Measurements from ENCODE around the gene NRG3. TPM values are rescaled to one million over a fixed set of nuclear protein-coding genes. Genes with fewer than 3 reads are reported as not detected.

The NRG3 gene
- total RNA-seq, 2 experiments from 2014 or later = not detected

DNA sequence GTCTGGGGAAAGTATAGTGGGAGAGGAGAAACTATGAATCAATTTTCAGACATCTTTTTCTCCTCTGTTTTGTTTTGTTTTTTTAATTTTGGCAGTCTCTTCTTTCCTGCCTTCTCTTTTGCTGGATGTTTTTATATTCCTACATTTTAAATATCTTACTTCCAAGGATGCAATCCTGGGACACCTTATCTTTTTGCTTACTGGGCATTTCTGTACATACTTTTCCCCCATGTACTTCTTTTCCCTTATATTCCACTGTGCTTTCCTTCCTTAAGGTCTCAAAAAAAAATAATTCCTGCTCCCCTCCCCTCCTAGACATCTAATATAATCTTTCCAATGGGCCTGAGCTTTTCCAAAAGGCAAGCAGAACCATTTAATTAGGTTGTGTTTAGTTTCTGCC, 701.1 kb downstream of the NRG3 start:
- Histone ChIP-seq H3K9me3 (ENCODE audit: low read length) (no peaks in the 10 kb centered on the region), H3K4me2 (ENCODE audit: low read length) (no peak overlapping the region), H3K27ac (ENCODE audit: low read depth, low read length, poor library complexity, severe bottlenecking) (no peak overlapping the region), H3K4me3 (ENCODE audit: low read depth, low read length, poor library complexity, severe bottlenecking) (no peak overlapping the region), H3K4me1 (ENCODE audit: insufficient read depth, low read length, poor library complexity, severe bottlenecking) (no peaks in the 10 kb centered on the region), H4K20me1 (ENCODE audit: insufficient read depth, low read length) (no peaks in the 10 kb centered on the region), H3K36me3 (ENCODE audit: insufficient read depth, low read length) (no peaks in the 10 kb centered on the region), H3K79me2 (ENCODE audit: insufficient read depth, low read depth, low read length) (no peaks in the 10 kb centered on the region), H2AFZ (ENCODE audit: low read length) (no peak overlapping the region), H3K9me2 (ENCODE audit: insufficient read depth, low read length) (no peaks in the 10 kb centered on the region)
- DNase-seq (ENCODE audit: low spot score) = no peak
- TF ChIP-seq EZH2phosphoT487 (IDR thresholded peaks at IDR 0.05; ENCODE audit: borderline replicate concordance, low read depth, low read length) = no peak
- TF ChIP-seq, protein P1, sequence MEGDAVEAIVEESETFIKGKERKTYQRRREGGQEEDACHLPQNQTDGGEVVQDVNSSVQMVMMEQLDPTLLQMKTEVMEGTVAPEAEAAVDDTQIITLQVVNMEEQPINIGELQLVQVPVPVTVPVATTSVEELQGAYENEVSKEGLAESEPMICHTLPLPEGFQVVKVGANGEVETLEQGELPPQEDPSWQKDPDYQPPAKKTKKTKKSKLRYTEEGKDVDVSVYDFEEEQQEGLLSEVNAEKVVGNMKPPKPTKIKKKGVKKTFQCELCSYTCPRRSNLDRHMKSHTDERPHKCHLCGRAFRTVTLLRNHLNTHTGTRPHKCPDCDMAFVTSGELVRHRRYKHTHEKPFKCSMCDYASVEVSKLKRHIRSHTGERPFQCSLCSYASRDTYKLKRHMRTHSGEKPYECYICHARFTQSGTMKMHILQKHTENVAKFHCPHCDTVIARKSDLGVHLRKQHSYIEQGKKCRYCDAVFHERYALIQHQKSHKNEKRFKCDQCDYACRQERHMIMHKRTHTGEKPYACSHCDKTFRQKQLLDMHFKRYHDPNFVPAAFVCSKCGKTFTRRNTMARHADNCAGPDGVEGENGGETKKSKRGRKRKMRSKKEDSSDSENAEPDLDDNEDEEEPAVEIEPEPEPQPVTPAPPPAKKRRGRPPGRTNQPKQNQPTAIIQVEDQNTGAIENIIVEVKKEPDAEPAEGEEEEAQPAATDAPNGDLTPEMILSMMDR (conservative IDR thresholded peaks at IDR 0.05; ENCODE audit: low read length) = no peak
- intact Hi-C loops (cut with micrococcal nuclease; ENCODE audit: unreplicated experiment) = no loop called here
- ChIA-PET CTCF (ENCODE audit: unreplicated experiment) (no interaction called here), POLR2A (no interaction called here)
- no TSS peak for BruUV-seq (replicated peaks)

DNA sequence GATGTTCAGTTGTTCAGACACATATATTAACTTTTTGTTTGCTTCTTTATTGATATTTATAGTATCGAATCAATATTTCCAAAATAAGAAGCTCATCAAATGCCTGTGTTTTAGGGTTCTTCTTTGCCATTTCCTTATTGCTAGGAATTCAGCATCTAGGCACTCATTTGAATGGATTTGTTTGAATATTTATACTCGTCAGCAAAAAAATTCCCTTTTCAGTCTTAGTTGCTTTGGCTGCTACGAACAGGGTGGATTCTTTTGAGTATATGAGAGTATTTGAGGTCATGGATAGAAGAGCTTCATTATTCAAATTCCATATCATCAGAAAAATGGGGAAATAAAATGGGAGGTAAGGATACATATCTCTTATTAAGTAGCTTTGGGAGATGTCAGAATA, 706.9 kb downstream of the NRG3 start:
- Histone ChIP-seq H3K4me3 (ENCODE audit: low read depth, low read length, poor library complexity, severe bottlenecking) (no peak overlapping the region), H3K4me1 (ENCODE audit: insufficient read depth, low read length, poor library complexity, severe bottlenecking) (no peaks in the 10 kb centered on the region), H3K27ac (ENCODE audit: low read depth, low read length, poor library complexity, severe bottlenecking) (no peak overlapping the region), H4K20me1 (ENCODE audit: insufficient read depth, low read length) (no peaks in the 10 kb centered on the region), H3K9me3 (ENCODE audit: low read length) (no peaks in the 10 kb centered on the region), H3K79me2 (ENCODE audit: insufficient read depth, low read depth, low read length) (no peaks in the 10 kb centered on the region), H3K9me2 (ENCODE audit: insufficient read depth, low read length) (no peaks in the 10 kb centered on the region), H2AFZ (ENCODE audit: low read length) (no peak overlapping the region), H3K36me3 (ENCODE audit: insufficient read depth, low read length) (no peaks in the 10 kb centered on the region), H3K4me2 (ENCODE audit: low read length) (no peak overlapping the region)
- CTCF ChIA-PET (ENCODE audit: unreplicated experiment) = no interaction called here
- no peak for TF ChIP-seq EZH2phosphoT487 (IDR thresholded peaks at IDR 0.05; ENCODE audit: borderline replicate concordance, low read depth, low read length)
- TF ChIP-seq, protein P1 (conservative IDR thresholded peaks at IDR 0.05; ENCODE audit: low read length) = no peak
- no peak for DNase-seq (ENCODE audit: low spot score)
- intact Hi-C loops (cut with micrococcal nuclease; ENCODE audit: unreplicated experiment) = no loop called here
- POLR2A ChIA-PET = no interaction called here
- no TSS peak for BruUV-seq (replicated peaks)

GRCh38 chr10:82591421-82591820, 716.4 kb downstream of the NRG3 start:
- TF ChIP-seq, protein P1 (conservative IDR thresholded peaks at IDR 0.05; ENCODE audit: low read length) = no peak
- no peak for TF ChIP-seq EZH2phosphoT487 (IDR thresholded peaks at IDR 0.05; ENCODE audit: borderline replicate concordance, low read depth, low read length)
- no peaks in the 10 kb centered on the region for H3K79me2 ChIP-seq (ENCODE audit: insufficient read depth, low read depth, low read length)
- no peak overlapping the region for H2AFZ ChIP-seq (ENCODE audit: low read length)
- H3K9me3 ChIP-seq (ENCODE audit: low read length) = no peaks in the 10 kb centered on the region
- no peaks in the 10 kb centered on the region for H3K4me1 ChIP-seq (ENCODE audit: insufficient read depth, low read length, poor library complexity, severe bottlenecking)
- no peak overlapping the region for H3K4me2 ChIP-seq (ENCODE audit: low read length)
- H4K20me1 ChIP-seq (ENCODE audit: insufficient read depth, low read length) = no peaks in the 10 kb centered on the region
- BruUV-seq (replicated peaks) = no TSS peak
- no peak for DNase-seq (ENCODE audit: low spot score)
- ChIA-PET POLR2A (no interaction called here), CTCF (ENCODE audit: unreplicated experiment) (no interaction called here)
- intact Hi-C loops (cut with micrococcal nuclease; ENCODE audit: unreplicated experiment) = no loop called here
- H3K27ac ChIP-seq (ENCODE audit: low read depth, low read length, poor library complexity, severe bottlenecking) = no peak overlapping the region
- H3K4me3 ChIP-seq (ENCODE audit: low read depth, low read length, poor library complexity, severe bottlenecking) = no peak overlapping the region
- H3K36me3 ChIP-seq (ENCODE audit: insufficient read depth, low read length) = no peaks in the 10 kb centered on the region
- no peaks in the 10 kb centered on the region for H3K9me2 ChIP-seq (ENCODE audit: insufficient read depth, low read length)
